Spleen (tissue), 7 donors: ENCODE measurements around the gene BRF1.

Experiments used
- CTCF ChIP-seq, 11 experiments: fragments of 200-600 bp in 7 of 11; fragments of 450-650 bp in 4 of 11; sonication (generic) in 4 of 11; IDR thresholded peaks in 8 of 11; conservative IDR thresholded peaks in 3 of 11; 1 replicate in 7 of 11; 2 replicates in 4 of 11; pipeline versions ENCODE4 v1.4.0 to v1.8.0; 2016 to 2021; ENCODE audit warnings: antibody characterized with exemption in 11 of 11, inconsistent platforms in 4 of 11, mild to moderate bottlenecking in 1 of 11
- POLR2A ChIP-seq, 3 donors: fragments of 450-650 bp; IDR thresholded peaks; one replicate each; pipeline ENCODE4 v1.5.1; 2017; ENCODE audit warnings: antibody characterized with exemption in 3 of 3, mild to moderate bottlenecking in 1 of 3
- POLR2AphosphoS5 ChIP-seq, 3 donors: sonication (generic); formaldehyde crosslinking; IDR thresholded peaks; one replicate each; pipeline ENCODE4 v1.5.1; 2017; ENCODE audit warnings: antibody characterized with exemption in 3 of 3
- donor health status: DM: no; HTN: no; CAD: no; lungs with moderate emphysema.
- donor health status: DM: no; HTN: no; CAD: no.
- donor health status: DM: no; HTN: no; CAD: no.

- TF ChIP-seq CTCF (IDR thresholded peaks at IDR 0.05 in 8 of 11, conservative IDR thresholded peaks at IDR 0.05 in 3 of 11) = no peak
- TF ChIP-seq POLR2AphosphoS5 (IDR thresholded peaks at IDR 0.05) = no peak
- TF ChIP-seq POLR2A (IDR thresholded peaks at IDR 0.05) = no peak
Observed at GRCh38 chr14:105304565-105304964, 3.8 kb upstream of the BRF1 start.
